ENCODE measurements around the gene WDR7.
A peak's percentile ranks its signal among the peaks of the same experiment; 100 is the strongest.

WDR7 gene

GRCh38 chr18:57004366-57005121, 353.4 kb downstream of the WDR7 start:
- peak; percentile 67 for DNase-seq

DNA sequence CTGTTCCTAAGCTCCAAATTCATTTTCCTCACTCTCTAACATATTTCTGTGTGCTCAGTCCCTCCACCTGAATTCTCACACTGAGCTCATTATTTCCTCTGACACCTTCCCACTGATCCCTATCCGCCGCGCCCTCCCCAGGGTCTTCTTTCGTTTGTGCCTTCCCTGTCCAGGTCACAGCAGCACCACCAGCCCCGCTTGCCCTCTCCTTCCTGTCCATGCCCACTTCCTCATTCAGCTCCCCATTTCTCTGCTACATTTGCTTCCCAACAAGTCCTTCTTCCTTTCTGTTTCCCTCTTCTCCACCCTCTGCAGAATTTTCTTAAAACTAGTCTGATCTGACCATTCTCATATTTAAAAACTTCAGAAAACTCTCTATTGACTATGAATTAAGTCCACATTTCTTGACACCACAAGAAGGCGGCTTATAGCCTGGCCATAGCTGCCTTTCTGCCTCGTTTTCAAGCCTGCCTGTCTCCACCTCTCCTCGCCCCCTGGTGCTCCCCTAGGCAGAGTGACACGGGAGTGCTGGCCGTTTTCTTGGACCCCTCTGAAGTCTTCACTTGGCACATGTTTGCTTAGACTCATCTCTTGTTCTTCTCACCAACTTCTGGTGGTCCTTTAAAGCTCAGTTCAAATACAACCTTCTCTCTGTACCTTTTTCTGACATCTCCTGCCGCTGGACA, 357.0 kb downstream of the WDR7 start:
- peak; percentile 60 for DNase-seq

- no peak for DNase-seq
These were observed 358.7 kb downstream of the WDR7 start for GRCh38 chr18:57009844-57010243.

DNA sequence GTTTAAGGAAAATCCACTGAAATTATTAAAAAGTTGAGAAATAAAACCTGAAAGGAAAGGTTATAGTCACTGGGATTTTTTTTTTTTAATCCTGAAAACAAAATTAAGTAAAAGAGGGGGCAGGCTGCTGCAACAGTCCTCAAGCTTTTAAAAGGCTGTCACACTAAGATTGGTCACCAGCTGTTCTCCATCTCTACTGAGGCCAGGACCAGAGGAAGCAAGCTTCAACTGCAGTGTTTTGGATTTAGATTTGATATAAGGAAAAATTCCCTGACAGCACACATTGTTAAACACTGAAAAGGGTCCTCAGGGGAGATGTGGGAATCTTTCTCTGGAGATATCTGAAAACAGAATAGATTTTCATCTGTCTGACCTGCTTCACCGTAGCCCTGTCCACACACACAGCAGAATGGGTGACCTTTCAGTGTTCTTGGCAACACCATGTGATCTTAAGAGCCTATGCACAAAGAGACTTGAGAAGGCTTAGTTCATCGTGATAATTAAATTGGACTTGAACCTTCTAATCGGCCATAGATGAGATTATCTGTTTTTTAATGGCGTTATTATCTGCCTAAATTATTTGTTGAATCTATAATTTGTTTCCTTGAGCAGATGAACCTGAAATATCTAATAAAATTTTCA, 363.7 kb downstream of the WDR7 start:
- DNase-seq: no peak

DNA sequence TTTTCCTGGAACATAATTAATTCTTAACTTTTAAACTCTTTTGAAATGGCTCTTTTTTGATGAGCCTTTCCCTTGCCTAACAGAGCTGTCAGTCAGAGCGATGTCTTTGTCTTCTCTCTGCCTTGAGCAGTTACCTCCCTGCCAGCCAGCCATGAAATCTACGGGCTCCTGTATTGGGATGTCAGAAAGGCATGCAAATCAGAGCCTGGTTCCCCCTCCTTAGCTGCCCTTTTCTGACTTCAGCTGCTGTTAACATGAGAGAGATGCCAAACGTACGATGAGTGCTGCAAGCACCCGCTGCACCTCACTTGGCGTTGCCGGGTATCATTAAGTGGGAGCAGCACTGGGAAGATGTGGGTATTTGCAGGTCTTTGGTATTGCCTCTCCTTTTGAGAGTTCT, 364.3 kb downstream of the WDR7 start:
- no peak for DNase-seq

- DNase-seq: no peak
These were observed 367.7 kb downstream of the WDR7 start for GRCh38 chr18:57018845-57019244.

DNA sequence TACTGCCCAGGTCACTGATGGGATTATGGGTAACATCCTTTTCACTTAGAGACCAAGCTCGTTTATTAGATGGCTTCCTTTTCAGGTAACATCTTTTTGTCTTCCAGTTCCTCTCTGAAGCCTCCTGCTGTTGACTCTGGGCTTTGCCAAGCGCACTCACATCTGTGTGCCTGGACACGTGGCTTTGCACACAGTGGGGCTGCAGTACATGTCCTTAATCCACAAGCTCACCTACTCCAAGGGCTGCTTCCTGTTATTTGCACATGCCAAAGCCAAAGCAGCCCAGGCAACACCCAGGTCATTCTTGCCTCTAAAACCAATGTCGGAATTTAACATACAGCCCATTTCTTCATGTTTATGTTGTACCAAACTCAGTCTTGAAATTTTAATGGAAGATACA, 371.6 kb downstream of the WDR7 start:
- no peak for DNase-seq

GRCh38 chr18:57023275-57023882, 372.2 kb downstream of the WDR7 start:
- DNase-seq: peak; percentile 3

DNA sequence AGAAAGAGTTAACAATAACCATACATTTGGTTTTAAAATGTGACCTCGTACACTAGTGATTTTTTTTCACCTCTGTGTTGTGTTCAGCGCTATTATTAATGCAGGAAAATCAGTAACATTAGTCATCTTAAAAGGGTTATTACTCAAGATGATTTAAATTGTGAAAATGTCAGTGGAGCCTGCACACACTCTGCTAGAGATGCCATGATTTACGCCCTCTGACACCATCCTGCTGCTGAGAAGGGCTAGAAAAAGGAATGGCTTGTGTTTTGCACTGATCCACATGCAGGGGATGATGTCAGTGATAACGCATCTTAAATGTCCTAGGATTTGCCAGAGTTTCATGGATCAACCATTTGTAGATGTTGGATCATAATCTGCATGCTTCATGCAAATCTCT, 374.4 kb downstream of the WDR7 start:
- DNase-seq: peak; percentile 46

- DNase-seq: peak; percentile 54
These were observed 375.2 kb downstream of the WDR7 start for GRCh38 chr18:57026316-57026715.

GRCh38 chr18:57027190-57027708, 376.1 kb downstream of the WDR7 start:
- DNase-seq: no peak

- no peak for DNase-seq
These were observed 378.6 kb downstream of the WDR7 start for GRCh38 chr18:57029761-57030160.

GRCh38 chr18:57030417-57030816, 379.3 kb downstream of the WDR7 start:
- no peak for DNase-seq

DNA sequence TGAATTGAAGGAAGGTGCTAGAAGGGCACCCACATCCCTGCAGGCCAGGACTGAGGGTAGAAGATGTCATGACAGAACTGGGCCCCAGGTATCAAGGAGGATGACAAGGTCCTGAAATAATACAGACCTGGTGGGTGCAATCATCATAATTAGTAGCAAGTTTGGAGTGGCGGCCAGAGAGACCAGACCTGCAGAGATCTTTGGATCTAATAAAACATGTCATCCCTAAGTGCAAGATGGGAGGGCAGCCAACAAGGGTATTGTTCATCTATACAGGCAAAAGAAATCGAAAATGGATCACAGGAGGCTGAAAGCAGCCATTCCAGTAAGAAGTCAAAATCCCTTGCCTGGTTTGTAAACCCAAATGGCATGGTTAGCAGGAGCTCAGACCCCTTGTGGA, 384.4 kb downstream of the WDR7 start:
- no peak for DNase-seq

GRCh38 chr18:57038395-57038794, 387.2 kb downstream of the WDR7 start:
- no peak for DNase-seq

DNA sequence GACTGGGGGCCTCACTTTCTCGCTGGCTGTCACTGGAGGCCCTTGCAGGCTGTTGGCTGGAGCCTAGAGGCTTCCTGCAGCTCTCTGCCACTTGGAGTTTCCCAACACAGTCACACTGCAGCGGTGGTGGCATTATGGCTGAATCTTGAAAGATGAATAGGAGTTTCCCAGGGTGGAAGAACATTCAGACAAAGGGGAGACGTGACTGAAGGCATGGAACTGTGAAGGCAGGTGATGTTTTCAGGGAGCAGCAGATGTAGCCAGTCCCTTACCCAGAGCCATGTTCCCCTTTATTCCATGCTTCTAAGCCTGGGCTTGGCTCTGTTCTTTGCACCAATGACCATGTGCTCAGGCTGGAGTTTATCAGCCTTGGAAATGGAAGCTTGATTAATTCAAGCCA, 389.0 kb downstream of the WDR7 start:
- DNase-seq: no peak

DNA sequence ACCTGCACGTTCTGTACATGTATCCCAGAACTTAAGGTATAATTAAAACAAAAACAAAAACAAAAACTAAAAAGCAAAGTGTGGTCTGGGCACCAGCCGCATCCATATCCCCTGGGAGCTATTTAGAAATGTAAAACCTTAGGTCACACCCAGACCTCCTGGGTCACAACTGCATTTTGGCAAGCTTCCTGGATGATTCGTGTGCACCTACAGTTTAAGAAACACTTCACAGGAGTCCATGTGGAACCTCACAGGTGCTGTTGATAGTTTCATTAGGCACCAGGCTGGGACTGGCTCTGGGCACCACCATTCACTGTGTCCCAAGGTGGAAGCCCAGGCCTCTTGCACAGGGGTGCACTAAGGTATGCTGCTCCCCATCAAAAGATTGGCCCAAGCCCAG, 392.1 kb downstream of the WDR7 start:
- no peak for DNase-seq

- DNase-seq: no peak
These were observed 397.2 kb downstream of the WDR7 start for GRCh38 chr18:57048351-57048750.

DNA sequence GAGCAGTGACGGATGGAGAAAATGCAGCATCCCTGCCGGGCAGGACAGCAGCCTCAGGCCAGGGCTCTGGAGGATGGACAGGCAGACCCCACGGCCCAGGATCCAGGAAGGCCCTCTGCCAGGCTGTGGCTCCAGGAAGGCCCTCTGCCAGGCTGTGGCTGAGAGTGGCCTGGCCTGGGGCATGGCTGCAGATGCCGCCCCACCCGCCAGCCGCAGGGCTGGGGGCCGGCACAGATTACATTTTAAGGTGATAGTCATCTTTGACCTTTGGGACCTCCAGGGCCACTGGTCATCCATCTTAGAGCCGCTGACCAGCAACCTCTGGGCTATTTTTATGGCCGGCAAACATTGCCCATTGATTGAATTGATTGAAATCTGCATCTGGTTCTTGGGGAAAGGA, 397.7 kb downstream of the WDR7 start:
- DNase-seq: no peak

DNA sequence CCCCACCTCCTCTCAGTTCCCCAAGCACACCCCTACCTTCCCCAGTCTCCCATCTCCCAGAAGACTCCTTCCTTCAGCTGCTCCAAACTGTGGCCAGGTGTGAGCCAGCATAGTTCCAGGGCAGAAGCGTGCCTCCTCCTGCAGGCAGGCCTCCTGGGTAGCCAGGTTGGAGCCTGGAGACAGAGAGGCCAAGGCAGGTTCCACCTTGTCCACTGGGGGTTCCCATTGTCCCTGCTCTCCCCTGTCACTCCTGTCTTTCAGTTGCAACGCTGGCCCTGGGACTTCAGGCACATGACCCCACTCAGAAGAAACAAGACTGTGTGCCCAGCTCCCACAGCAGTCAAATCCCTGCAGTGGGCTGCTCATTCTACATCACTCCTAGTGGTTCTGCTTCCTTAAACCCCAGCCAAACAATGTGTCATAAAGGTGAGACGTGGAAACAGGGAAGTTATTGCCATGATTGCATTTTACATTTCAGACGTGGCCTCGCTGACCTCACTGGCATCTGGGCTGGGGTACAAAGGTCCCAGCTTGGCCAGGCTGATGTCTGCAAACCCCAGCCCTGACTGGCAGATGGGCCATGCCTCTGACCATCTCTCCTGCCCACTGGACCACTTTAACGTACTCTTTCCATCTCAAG, 399.3 kb downstream of the WDR7 start:
- DNase-seq: no peak

GRCh38 chr18:57051021-57051656, 400.0 kb downstream of the WDR7 start:
- DNase-seq: no peak

GRCh38 chr18:57051657-57052044, 400.5 kb downstream of the WDR7 start:
- DNase-seq: no peak

- peak; percentile 29 for DNase-seq
These were observed 401.0 kb downstream of the WDR7 start for GRCh38 chr18:57052173-57052572.
